ENCODE data around the gene TMEM182.

The TMEM182 gene

GRCh38 chr2:102801858-102802699, 40.2 kb downstream of the TMEM182 start:
- no peak for DNase-seq

GRCh38 chr2:102803041-102803896, 41.4 kb downstream of the TMEM182 start:
- no peak for DNase-seq

DNA sequence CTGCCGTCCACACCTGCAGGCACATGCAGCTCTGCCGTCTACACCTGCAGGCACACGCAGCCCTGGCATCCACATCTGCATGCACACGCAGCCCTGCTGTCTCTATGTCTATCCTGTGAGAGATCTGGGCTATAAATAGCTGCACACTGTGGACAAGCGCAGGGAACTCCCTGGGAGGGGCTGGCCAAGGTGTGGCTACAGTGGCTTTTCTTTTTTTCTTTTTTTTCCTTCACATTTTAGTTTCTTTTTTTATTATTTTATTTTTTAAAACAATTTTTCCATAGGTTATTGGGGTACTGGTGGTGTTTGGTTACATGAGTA, 42.0 kb downstream of the TMEM182 start:
- no peak for DNase-seq

DNA sequence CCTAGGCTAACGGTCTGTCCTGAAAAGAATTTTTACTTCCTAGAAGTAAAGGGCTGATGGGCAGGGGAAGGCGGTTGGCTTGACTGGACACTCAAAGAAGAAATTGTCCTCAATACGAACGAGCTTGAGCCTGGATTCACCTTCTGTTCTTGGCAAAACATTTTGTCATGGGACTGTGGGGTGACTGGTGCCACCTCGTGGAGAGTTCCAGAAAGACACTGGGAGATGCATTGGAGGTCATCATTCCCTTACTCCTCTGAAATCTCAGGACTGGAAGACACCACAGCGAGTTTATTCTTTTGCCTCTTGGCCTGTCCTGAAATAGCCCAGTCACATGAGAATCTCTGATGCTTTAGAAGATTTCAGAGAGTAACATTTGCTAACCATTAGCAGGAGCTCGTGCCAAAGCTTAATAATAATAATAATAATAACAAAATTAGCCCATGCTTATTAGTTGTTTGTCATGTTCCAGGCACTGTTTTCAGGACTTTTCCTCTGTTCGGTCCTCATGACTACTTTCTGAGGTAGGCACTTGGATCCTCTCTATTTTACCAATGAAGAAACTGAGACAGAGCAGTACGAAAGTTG, 44.5 kb downstream of the TMEM182 start:
- no peak for DNase-seq

DNA sequence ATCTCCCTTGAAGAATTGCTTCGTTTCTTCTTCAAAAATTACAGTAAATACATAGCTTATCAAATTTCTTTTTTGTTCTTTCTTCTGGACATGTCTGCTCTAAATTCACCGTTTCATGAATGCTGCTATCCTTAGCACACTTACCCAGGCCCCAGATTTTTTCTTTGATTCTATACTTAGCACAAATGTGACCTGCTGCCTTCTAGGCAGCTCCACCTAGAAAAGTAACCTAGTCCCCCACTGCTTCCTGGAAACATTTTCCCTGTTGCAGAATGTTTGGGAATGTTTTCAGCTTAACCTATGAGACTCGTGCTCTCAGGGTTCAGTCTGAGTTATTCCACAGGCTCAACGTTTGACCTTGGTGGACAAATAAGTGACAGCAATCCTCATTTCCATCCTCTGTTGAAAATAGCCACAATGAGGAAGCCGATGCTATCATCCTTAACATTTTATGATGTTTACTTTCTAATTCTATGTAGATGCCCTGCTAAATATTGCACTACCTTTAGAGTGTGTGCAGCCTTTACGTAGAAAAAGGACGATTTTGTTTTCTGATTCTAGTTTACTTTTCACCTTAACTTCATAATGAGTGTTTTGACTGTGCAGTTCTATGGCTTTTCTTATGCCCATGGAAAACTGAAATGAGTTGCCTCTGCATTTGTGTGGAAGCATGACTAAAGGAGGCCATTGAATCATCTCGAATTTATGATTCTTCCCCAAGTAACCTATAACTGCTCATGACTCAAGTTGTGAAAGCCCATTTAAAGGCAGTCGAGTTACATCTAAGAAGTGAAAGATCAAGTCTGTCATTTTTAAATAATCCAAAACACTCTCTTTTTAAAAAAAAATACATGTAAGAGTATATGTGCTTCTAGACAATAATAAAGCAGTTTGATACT, 47.7 kb downstream of the TMEM182 start:
- DNase-seq = no peak

DNA sequence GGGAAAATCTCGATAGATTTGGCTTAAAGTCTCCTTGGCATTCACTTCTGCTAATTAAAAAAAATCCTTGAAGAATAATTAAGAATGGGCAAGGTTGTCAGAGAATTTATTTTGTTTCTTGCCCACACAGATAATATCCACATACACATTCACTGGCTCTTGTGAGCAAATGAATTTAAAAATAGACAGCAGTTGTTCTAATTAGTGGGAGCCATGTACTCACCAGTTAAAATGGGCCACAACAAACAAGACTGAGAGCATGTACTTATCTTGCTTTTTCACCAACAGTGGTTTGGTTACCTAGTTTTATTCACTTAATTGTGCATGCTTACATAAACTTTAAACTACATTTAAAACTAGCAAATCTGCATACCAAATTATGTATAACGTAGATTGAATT, 53.5 kb downstream of the TMEM182 start:
- DNase-seq = no peak

DNA sequence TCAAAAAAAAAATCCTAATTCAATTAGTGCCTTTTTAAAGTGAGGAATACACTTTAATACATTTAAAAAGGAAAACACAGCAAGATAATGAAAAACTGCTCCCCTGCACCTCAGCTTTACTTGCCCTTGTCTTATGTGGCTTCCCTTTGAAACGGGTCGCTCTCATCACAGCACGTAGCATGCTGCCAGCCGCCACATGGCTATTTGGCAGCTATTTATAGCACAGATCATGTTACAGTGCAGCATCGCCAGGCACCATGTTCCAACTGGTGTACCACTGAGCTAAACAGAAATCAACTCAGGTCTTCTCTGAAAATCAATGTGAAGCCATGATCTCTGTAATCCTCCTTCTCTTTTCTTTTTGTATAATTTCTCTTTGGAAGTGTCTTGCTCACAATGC, 65.1 kb downstream of the TMEM182 start:
- no peak for DNase-seq

DNA sequence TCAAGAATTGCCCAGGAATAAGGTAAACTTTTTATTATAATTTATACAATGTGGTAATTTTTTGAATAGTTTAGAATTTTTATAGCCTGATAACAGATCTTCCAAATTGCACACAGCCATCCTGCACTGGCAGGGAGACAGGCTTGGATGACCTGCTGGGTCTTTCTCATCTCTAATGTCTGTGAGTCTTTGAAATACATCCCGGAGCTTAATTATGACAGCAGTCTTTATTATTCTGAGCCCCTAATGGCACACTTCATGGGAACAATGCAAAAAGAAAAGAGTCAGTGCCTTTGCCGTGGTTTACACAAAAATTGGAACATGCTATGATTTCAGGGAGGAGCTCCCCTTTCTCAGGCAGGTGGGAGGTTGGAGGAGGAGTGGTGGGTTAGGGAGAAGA, 71.0 kb downstream of the TMEM182 start:
- no peak for DNase-seq

DNA sequence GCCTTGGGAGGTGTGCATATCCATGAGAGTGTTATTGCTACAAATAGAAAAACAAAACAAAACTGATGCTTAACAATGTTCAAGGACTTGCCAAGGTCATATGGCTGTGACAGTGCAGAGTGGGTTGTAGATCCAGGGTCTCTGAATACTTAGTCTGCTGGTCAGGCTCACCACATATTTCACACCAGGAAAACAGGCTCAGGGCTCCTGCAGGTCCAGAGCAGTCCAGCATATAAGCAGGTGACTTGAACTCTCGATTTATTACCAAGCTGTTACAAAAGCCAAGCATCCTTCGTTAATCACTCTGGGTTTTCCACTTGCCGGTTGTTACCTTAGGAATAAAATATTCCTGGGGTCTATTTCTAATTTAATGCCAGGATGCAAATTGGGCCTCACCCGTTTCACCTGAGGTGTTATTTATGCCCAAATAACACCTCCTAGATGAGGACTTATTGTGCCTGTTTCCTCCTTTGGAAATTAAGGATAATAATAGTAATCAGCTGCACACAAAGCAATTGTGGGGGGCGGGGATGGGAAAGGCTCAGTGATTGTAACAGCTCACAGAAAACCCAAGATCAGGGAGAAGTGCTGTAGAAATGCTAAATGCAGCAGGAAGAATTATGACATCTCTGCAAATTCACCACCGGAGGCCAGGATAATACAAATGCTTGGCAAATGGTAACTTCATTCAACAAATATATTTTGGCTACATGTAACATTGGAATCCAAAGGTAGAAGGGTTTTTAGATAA, 72.9 kb downstream of the TMEM182 start:
- no peak for DNase-seq

- DNase-seq = no peak
These were observed 75.9 kb downstream of the TMEM182 start for GRCh38 chr2:102837626-102838198.

DNA sequence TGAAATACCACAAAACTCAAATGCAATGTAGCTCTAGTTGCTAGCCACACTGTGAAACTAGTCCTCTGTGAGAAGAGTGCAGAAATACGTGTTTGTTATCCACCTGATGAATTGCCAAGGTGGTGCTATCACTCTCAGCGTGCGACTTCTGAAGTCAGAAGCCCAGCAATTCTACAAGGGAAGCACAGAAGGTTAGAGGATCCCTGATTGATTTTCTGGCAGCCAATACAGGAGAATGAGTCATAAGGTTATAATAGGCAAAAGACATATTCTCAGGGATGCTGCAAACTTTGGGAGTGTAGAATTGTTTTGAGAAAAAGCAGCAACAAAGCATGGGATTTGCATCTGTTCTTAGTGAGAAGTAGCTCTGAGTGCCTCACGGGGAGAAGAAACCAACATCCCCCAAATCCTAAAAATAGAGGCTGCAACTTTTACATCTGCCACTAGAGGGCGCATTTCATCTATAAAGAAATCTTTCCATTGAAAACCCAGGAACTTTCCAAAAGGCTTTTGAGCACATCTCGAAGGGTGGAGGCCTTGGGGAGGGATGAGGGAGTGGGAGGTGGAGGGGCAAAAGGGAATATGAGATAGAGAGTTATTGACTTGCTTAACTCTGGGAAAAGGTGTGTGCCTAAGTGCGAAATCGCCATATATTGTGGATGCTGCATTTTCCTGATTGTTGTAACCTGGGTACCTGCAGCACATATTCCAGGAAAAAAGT, 78.0 kb downstream of the TMEM182 start:
- DNase-seq = no peak

GRCh38 chr2:102841107-102841840, 79.4 kb downstream of the TMEM182 start:
- no peak for DNase-seq

GRCh38 chr2:102843764-102844443, 82.1 kb downstream of the TMEM182 start:
- no peak for DNase-seq

DNA sequence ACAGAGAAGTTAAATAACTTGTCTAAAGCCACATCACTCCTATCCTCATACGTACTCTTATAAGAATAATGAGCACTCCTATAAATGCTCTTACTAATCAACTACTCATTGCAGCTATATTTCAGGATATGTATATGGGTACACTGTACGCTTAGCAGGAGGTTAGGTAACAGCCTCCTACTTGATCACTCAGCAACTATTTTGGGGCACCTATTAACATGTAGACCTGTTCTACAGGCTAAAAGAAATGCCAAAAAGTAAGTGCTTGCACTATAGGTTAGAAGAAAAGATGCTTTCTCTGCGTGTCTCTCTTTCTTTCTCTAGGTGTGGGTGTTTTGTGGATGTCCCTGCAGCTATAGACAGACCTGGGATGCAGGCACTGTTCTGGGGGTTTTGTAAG, 83.1 kb downstream of the TMEM182 start:
- DNase-seq = no peak

GRCh38 chr2:102848366-102848839, 86.6 kb downstream of the TMEM182 start:
- DNase-seq = no peak

- DNase-seq = no peak
These were observed 89.1 kb downstream of the TMEM182 start for GRCh38 chr2:102850888-102851287.

- no peak for DNase-seq
These were observed 91.0 kb downstream of the TMEM182 start for GRCh38 chr2:102852867-102853266.
